Measurements from ENCODE around the gene MRPL39.

Gene MRPL39

DNA sequence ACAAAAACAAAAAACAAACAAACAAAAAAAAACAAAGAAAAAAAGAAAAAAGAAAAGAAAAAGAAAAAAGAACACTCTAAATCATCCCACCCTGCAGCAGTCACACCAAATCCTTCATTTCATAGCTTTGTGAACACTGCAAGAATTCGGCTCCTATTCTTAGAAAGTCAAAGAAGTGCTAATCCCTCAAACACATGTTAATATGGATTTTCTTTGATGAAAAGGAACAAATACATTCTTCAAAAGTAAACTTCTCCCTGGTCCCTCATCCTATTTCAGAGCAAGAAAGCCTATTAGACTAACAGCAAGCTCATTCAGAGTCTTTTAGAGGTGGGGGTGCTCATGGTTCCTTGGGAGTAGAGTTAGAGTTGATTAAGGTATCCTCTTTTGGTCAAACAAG is 7.2 kb upstream of the MRPL39 start:
- DNase-seq (ENCODE audit: low read depth) = no peak

DNA sequence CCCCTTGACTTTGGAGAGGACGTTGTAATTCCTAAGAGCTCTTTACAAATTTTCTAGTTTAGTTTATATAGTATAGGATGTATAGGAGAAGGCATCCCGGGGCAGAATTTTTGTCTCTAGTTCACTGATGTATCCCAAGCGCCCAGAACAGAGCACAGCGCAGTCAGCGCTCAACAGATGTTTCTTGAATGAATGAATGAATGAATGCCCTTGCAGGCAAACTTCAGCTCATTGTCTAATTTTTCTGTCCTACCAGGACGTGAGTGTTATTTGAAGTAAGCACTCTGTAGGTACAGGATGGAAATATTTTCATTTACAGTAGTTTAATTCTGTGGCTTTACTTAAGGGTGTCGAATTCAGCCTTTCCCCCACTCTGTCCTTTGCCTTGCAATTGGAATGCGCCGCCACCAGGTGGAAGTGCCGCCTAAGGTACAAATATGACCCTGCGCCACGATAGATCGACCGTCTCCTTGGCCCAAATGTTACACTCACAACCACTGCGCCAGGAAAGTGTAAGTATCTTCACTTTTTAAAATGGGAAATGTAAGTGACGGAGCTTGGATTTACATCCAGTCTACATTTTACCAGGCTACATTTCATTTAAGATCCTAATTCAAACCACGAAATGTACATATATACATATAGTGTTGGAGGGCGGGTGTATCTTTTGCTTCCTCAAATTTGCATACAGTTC is 910 bp upstream of the MRPL39 start:
- peak; percentile 51 for DNase-seq (ENCODE audit: low read depth)

DNA sequence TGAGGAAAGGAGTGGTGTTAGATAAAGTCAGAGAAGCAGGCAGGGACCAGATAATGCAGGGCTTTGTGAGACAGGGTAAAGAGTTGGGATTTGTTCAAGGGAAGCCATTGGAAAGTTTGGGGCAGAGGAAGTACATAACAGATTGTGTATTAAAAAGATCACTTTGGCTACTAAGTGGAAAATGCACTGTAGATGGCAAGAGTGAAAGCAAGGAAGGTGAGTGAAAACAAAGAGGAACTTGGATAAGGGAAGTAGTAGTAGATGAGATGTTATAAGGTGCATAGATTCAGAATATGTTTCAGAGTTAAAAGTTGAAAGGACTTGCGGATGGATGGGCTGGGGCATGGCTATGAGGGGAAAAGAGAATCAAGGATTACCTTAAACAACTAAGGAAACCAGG is 17.4 kb downstream of the MRPL39 start:
- DNase-seq (ENCODE audit: low read depth) = no peak

DNA sequence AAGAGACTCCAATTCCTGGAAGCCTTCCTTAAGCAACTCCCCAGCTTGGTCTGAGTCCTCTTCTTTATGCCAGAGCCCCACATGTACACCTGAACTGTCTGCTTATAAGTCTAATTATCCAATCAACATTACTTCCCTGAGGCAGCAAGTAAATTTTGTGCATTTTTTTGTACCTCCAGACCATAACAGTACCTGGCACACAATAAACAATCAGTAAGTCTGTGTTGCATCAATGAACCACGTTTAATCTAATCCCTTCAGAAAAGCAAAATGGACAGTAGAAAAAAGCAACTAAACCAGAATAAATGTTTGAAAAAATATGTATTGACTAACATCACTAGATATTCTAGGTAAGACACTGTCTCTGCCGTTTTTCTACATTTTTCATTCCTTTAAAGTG is 20.5 kb downstream of the MRPL39 start:
- DNase-seq (ENCODE audit: low read depth) = no peak

DNA sequence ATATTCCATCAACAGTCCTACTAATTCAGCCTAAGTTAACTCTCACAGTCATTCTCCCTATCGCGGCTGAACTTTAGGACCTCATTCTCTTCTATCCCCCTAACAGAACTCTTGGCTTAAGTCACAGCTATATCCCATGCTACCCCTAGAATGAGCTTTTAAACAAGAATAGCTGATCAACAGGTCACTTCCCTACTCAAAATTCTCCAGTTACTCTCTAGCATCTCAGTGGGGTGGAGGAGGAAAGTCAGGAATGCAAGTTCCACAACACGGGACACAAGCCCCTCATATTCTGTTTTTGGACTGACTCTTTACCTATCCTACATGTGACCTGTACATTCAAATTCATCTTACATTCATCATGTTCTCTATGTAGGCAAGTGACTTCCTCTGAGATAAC is 21.0 kb downstream of the MRPL39 start:
- DNase-seq (ENCODE audit: low read depth) = no peak

DNA sequence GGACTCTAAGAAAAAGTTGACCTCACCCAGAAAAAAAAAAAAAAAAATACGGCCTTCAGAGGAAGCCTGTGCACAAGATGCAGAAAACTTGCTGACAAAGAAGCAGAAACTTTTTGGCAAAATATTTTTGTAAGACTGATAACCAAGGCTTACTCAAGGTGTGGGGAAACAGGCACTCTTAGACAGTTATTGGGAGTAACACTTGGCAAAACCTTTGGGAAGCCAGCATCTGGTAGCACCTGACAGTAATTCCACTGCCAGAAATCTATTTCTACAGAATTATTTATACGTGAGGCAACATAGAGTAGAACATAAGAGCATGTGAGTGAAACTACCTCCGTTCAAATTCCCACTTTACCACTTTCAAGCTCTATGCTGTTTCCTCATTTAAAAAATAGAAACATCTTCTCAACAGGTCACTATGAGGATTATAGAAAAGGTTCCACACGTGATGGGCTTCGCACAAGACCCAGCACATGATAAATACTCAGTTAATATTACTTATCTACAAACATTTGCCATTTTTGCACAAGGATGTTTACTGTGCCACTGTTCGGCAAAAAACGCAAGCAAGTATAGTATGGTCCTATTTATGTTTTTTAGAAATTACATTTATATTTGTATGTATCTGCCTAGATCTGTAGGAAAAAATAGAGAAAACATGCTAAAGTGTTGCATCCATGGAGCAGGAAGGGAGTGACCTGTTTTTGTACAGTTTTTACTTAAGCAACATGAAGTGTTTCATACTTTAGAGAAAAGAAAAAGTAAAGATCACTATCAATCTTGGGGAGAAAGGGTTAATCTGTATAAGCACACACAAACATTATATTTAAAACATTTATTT is 22.2 kb downstream of the MRPL39 start:
- no peak for DNase-seq (ENCODE audit: low read depth)

DNA sequence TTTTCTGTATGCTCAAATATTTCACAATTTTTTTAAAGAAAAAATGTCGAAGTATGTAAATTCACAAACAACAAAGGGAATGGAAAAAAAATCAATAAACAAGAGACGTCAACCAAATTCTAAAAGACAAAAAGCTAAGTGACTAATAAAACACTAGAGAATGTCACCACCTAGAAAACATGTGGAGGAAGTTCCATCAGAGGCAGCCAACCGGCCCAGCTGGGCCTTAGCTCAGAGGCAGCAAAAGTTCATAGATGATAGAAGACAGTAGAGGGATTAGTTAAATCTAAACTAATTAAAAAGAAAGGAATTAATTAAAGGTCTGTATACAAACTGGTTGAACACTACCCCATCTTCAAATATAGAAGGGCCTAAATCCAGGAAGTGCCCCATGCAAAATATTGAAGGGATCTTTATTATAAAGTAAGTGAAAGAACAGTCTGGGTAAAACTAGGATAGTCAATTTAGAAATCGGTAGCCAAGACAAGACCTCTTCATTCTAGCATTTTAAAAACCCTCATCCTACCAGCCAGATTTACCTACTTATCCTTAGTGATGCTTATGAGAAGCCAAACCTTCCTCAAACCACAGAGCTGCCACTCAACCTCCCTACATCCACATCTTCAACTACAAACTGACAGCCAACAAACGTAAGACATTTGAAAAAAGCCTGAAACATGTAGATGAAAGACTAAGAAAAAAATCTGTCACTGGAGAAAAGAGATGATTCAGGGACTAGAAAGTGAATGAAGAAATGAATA is 23.7 kb downstream of the MRPL39 start:
- DNase-seq (ENCODE audit: low read depth) = no peak

DNA sequence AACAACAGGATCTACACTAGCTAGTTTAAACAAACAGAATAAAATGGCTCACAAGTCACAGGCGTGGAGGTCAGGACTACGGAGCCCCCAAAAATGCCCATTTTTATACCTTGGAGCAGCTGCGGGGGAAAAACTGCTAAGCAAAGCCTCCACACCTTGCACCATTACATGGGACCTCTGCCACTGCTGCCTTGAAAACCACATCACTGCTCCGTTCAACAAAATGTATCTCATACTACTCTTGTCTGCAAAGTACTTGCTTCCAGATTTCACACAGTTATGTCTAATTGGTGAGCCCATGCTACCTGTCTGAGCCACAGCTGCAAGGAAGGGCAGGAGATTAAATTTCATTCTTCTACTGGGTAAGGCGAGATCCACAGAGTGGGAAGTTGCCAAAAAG is 24.4 kb downstream of the MRPL39 start:
- no peak for DNase-seq (ENCODE audit: low read depth)

DNA sequence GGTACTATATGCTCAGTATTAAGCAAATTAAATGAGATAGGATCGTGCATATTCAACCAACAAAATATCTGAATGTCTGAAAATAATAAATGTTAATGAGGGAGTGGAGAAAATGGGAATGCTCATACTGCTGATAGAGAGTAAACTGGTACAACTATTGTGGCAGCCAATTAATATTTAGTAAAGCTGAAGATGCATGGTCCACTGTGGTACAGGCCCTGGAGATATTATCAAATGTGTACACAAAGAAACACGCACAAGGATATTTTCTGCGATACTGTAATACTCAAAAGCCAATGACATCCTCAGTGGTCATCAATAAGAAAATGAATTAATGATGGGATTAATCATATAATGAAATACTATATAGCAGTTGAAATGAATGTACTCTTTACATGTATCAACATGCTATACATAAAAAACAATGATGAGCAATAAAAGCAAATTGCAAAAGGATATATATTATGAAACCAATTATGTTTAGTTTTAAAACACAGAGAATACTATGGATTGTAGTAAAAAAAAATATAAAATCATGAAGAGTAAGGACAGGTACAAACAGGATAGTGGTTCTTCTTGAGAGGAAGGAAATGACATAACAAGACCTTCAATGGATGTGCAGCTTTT is 25.0 kb downstream of the MRPL39 start:
- DNase-seq (ENCODE audit: low read depth) = no peak

DNA sequence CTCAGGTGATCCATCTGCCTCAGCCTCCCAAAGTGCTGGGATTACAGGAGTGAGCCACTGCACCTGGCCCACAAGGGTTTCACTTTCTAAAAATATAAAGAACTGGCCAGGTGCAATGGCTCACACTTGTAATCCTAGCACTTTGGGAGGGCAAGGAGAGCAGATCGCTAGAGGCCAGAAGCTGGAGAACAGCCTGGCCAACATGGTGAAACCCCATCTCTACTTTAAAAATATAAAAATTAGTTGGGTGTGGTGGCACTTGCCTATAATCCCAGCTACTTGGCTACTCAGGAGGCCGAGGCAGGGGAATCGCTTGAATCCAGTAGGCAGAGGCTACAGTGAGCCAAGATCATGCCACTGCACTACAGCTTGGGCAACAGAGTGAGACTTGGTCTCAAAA is 25.7 kb downstream of the MRPL39 start:
- DNase-seq (ENCODE audit: low read depth) = no peak

DNA sequence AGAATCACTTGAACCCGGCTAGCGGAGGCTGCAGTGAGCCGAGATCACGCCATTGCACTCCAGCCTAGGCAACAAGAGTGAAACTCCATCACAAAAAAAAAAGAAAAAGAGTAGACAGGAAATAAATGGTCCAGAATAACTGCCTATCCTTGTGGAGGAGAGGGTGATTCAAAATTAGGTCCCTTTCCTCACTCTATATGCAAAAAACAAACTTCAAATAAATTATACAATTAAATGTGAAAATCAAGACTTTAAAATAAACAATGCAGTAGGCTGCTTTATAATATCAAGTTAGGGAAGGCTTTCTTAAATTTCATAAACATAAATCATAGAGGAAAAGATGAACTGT is 26.4 kb downstream of the MRPL39 start:
- DNase-seq (ENCODE audit: low read depth) = no peak

DNA sequence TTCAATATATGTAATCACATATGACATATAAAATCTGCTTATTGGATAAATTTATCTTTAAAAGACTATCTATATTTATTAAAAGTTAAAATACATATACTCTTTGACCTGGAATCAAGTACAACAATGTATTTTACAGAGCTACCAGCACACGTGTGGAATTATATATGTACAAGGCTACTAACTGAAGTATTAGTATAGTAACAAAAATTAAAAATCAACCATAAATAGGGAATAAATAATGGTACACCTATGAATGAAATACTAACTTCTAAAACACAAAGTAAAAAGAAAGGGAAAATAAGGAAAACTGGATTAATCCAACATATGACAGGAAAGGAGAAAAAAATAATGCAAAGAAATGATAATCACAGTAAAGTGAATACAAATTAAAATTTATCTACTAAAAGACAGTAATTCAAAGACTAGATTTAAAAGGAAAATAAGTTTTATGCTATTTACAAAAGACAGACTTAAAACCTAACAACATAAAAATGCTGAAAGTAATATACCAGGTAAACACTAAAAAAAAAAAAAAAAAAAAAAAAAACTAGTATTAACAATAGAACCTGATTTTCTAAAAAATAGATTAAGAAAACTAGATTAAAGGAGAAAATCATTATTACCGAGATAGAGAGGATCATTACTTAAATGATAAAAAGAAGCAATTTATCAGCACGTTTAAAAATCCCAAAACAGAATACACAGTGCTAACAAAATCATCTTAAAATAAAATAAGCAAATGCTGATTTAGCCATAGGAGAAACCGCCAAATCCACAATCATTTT is 27.9 kb downstream of the MRPL39 start:
- no peak for DNase-seq (ENCODE audit: low read depth)

DNA sequence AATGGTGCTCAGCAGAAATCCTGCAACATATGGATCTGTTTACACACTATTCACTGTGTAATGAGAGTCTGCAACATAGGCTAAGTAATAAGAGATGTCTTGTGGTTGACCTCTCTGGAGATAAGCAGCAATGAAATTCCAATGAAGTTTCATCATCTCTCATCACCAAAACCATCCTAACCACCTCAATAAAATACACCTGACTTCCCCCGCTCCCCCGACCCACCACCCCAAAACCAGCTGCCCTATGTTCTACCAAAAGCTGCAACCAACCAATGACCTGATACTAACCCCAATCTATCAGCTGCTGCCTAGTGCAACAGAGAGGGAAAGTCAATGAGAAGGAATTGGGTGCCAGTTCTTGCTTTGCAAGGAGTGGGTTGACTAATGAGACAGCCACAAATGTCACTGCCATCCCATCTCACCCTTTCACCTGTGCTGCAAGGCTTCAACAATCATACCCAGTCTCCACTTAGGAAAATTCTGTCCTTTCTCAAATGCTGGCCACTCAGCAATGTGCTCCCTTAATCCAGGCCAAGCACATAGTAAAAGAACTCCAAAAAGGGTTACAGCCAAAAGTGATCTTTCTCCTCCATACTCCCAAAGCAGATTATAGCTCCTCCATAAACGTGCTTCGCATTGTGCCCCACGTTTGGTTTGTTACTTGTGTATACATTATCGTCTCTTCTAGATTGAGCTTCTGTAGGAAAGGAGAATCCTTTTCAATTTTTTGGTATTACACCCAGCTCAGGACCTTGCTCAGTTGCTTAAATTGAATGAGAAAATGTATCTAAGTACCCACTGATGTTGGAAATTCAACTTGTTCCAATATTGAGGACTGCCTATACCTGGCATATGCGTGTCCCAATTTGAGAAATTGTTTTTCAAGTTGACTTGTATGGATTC is 29.0 kb downstream of the MRPL39 start:
- no peak for DNase-seq (ENCODE audit: low read depth)

DNA sequence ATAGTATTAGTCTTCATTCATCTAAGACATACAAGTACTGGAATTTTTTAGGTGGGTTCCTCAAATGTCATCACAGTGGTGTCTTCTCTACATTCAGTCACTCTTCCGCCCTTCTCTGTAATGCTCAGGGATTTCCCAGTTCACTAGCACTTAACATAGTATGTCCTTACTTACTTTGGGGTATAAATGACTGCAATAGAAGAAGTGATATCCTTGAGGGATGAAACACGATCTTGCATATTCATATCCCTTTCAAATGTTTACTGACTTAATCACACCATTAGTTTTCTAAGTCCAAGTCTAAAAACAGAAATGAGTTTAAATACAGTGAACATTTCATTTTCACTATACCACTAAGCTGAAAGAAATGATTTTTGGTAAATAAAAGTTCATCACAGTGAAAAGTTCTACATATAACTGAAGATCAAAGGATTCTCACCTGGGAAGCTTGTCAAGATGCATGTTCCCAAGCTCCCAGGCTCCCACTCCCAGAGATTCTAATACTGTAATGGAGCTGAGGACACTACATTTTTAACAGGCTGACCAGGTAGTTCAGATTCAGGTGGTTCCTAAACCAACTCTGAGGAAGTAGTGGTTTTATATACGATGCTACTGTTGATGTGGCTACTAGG is 29.7 kb downstream of the MRPL39 start:
- DNase-seq (ENCODE audit: low read depth) = no peak

DNA sequence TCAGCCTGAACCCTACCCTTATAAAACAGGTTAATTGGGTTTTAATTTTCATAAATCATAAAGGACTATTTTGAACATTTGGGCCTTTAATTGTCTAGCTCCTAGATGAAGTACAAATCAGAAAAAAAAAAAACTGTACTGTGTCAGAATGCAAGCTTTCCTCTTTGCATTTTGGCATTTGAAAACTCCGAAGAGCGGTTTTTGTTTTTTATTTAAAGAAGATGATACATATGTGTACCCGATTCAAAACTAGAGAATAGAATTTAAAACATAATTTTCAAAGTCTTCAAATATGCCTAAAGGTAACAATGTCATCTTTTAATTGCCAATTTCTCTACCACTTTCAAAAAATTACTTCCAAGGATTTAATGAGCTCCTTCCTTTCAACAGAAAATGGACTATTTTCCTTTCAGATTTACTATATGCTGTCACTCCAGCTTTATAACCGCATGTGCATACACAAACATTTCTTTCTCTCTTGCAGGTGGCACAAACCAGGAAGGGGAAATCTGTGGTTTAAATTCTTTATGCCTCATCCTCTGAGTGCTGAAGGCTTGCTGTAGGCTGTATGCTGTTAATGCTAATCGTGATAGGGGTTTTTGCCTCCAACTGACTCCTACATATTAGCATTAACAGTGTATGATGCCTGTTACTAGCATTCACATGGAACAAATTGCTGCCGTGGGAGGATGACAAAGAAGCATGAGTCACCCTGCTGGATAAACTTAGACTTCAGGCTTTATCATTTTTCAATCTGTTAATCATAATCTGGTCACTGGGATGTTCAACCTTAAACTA is 33.7 kb downstream of the MRPL39 start:
- DNase-seq (ENCODE audit: low read depth) = no peak

DNA sequence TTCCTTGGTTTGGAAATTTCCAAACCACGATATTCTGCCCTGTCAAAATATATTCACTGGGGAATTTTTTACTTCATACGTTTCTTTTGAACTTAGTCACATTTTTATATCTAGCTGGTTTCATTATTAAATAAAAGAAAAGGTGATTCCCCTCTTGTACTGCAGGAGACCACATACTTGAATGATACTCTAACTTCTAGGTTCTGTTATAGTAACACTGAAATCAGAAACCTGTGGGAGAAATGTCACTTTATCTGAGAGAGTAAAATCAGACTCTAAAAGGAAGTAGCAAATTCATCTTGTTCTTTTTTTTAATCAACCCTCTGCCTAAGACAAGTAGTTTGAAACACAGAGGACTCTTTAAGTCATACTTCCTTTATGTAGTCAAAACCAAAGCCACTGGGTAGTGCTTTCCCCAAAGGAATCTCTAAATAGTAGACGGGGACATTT is 34.4 kb downstream of the MRPL39 start:
- no peak for DNase-seq (ENCODE audit: low read depth)

DNA sequence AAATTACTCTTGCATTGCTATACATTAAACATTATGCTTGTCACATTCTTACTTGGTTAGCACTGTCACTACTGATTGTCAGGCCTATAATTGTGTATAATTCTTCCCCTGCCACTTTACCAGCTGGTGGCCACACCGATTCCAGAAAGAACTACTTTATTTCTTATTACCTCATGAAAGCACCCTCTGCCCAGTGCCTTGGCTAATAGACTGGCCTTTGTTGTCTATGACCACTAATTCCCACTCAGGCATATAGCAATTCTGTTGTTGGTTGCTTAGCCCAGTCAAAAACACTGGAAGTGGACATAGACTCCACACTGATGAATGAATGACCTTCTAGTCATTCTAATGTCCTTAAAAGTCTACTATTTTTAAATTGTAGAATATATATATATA is 35.6 kb downstream of the MRPL39 start:
- no peak for DNase-seq (ENCODE audit: low read depth)

DNA sequence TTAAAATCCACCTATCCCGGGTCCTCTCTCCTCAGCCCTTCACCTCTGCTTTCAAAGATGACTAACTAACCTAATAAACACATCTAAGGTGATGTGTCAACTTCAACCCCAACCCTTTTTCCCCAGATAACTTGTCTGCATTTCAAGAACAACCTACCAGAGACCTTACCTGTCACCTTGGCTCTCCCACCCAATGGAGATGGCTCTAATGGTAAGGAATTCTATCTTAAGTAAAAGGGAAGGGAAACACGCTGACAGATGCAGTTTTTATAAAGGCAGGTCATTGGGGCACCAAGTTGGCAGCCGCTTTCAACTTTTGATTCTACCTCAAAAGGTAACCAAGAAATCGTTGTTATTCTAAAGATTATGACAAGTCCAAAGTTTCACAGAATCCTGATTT is 37.6 kb downstream of the MRPL39 start:
- DNase-seq (ENCODE audit: low read depth) = no peak

DNA sequence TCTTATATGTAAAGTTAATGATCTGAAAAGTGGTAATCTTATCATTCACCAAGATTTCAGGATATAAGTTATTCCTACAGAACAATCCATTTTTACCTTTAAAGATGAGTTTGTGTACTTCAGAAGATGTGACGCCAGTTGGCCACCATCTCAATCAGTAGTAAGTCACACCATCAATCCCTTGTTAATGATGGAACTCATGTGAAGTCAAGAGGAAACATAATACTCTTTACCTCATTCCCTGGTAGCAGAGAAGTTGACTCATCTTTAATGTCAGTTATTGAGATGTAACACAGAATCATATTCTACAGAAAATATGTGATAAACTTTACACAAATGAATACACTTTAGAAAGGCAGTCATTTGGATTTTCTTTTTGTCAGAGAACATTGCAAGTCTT is 38.2 kb downstream of the MRPL39 start:
- no peak for DNase-seq (ENCODE audit: low read depth)
